HepG2 (cell line): Measurements from ENCODE around the gene SPEM2. TPM values are rescaled to one million over a fixed set of nuclear protein-coding genes. Genes with fewer than 3 reads are reported as not detected.

ENCODE experiments used
- CENPT ChIP-seq: sonication (generic); formaldehyde crosslinking; IDR thresholded peaks from 2 replicates; pipeline ENCODE4 v1.8.0; 2022; ENCODE audit warnings: low read depth, mild to moderate bottlenecking, moderate library complexity, missing genetic modification reagents
- DZIP1 ChIP-seq: sonication (generic); formaldehyde crosslinking; IDR thresholded peaks from 2 replicates; pipeline ENCODE4 v1.5.0; 2020; ENCODE audit warnings: mild to moderate bottlenecking, missing genetic modification reagents
- FLYWCH1 ChIP-seq: sonication (generic); formaldehyde crosslinking; IDR thresholded peaks from 2 replicates; pipeline ENCODE4 v1.8.1; 2023; ENCODE audit warnings: mild to moderate bottlenecking, missing genetic modification reagents
- HDAC1 ChIP-seq: sonication (generic); formaldehyde crosslinking; IDR thresholded peaks from 2 replicates; pipeline ENCODE4 v1.5.1; 2020; ENCODE audit warnings: mild to moderate bottlenecking, missing genetic modification reagents
- IKZF4 ChIP-seq: sonication (generic); formaldehyde crosslinking; IDR thresholded peaks from 2 replicates; pipeline ENCODE4 v1.5.1; 2020; ENCODE audit warnings: borderline replicate concordance, mild to moderate bottlenecking, low read depth, missing genetic modification reagents; ENCODE audit errors: not compliant biosample characterization
- KLF6 ChIP-seq: IDR thresholded peaks from 2 replicates; pipeline ENCODE4 v1.8.0; 2016; ENCODE audit warnings: missing biosample characterization, missing genetic modification reagents
- MAFG ChIP-seq: sonication (generic); formaldehyde crosslinking; IDR thresholded peaks from 2 replicates; pipeline ENCODE4 v1.5.1; 2020; ENCODE audit warnings: mild to moderate bottlenecking, missing genetic modification reagents
- MIER3 ChIP-seq: IDR thresholded peaks from 2 replicates; pipeline ENCODE4 v1.6.1; 2016; ENCODE audit warnings: missing compliant biosample characterization, borderline replicate concordance
- NCOA2 ChIP-seq: sonication (generic); formaldehyde crosslinking; IDR thresholded peaks from 2 replicates; pipeline ENCODE4 v1.8.0; 2022; ENCODE audit warnings: inconsistent platforms
- NFIC ChIP-seq: IDR thresholded peaks from 2 replicates; pipeline ENCODE4 v1.6.1; 2012; ENCODE audit warnings: mild to moderate bottlenecking, low read length, inconsistent platforms
- SIX1 ChIP-seq: sonication (generic); formaldehyde crosslinking; IDR thresholded peaks from 2 replicates; pipeline ENCODE4 v1.4.0; 2020; ENCODE audit warnings: missing genetic modification reagents, borderline replicate concordance
- SP2 ChIP-seq: sonication (generic); formaldehyde crosslinking; IDR thresholded peaks from 2 replicates; pipeline ENCODE4 v1.5.1; 2020; ENCODE audit warnings: mild to moderate bottlenecking, missing genetic modification reagents
- TARDBP ChIP-seq: sonication (generic); formaldehyde crosslinking; IDR thresholded peaks from 2 replicates; pipeline ENCODE4 v1.8.0; 2022; ENCODE audit warnings: mild to moderate bottlenecking, missing genetic modification reagents
- ZBTB20 ChIP-seq: sonication (generic); formaldehyde crosslinking; IDR thresholded peaks from 2 replicates; pipeline ENCODE4 v1.8.1; 2023; ENCODE audit warnings: missing genetic modification reagents, low read depth, mild to moderate bottlenecking, borderline replicate concordance
- ZBTB7B ChIP-seq: sonication (generic); formaldehyde crosslinking; IDR thresholded peaks from 2 replicates; pipeline ENCODE4 v1.4.0; 2020; ENCODE audit warnings: missing genetic modification reagents
- ZHX1 ChIP-seq: sonication (generic); formaldehyde crosslinking; IDR thresholded peaks from 2 replicates; pipeline ENCODE4 v1.8.1; 2022; ENCODE audit warnings: low read depth, mild to moderate bottlenecking, missing genetic modification reagents
- ZNF329 ChIP-seq: sonication (generic); formaldehyde crosslinking; IDR thresholded peaks from 2 replicates; pipeline ENCODE4 v1.9.0; 2021; ENCODE audit warnings: low read depth, mild to moderate bottlenecking, missing genetic modification reagents
- ZNF331 ChIP-seq: sonication (generic); formaldehyde crosslinking; IDR thresholded peaks from 2 replicates; pipeline ENCODE4 v1.4.0; 2020; ENCODE audit warnings: missing genetic modification reagents
- ZNF431 ChIP-seq: sonication (generic); formaldehyde crosslinking; IDR thresholded peaks from 2 replicates; pipeline ENCODE4 v1.9.0; 2022; ENCODE audit warnings: missing genetic modification reagents, low read depth, mild to moderate bottlenecking, borderline replicate concordance
- ZNF713 ChIP-seq: sonication (generic); formaldehyde crosslinking; IDR thresholded peaks from 2 replicates; pipeline ENCODE4 v1.4.0; 2020; ENCODE audit warnings: mild to moderate bottlenecking, missing genetic modification reagents
- polyA plus RNA-seq, 8 experiments: library from polyadenylated mRNA; depleted of rRNA in 3 of 8; stranded (reverse) in 7 of 8; unstranded in 1 of 8; fragments of >200 nt; fragmentation: Illumina TruSeq in 4 of 8; extraction: Trizol in 4 of 8; gene quantifications; 2 replicates each; pipeline versions ENCODE4 v1.2.1 to v1.2.3, GENCODE V29; 2011 to 2016; ENCODE audit warnings: low read depth in 4 of 8, missing spikeins in 1 of 8, mixed read lengths in 1 of 8; ENCODE audit not compliant: insufficient read depth in 1 of 8
- total RNA-seq, 5 experiments: library from RNA; depleted of rRNA; stranded (reverse); fragments of >200 nt; fragmentation: Illumina TruSeq; extraction: Trizol; gene quantifications; 2 replicates each; pipeline ENCODE4 v1.2.3, GENCODE V29; 2016; ENCODE audit warnings: low read depth in 1 of 5
- TF ChIP-seq, protein P1 (sequence below): IDR thresholded peaks from 2 replicates; pipeline ENCODE4 v1.6.1; 2016; ENCODE audit warnings: low read depth, borderline replicate concordance
- TF ChIP-seq, protein P2 (sequence below): sonication (generic); formaldehyde crosslinking; IDR thresholded peaks from 2 replicates; pipeline ENCODE4 v1.9.0; 2022; ENCODE audit warnings: low read depth, missing genetic modification reagents

Gene SPEM2
- total and polyA plus RNA-seq, 2 of the 13 experiments (the other 11 are each of a cell fraction or from before 2014, with no cell fraction given) = not detected

DNA sequence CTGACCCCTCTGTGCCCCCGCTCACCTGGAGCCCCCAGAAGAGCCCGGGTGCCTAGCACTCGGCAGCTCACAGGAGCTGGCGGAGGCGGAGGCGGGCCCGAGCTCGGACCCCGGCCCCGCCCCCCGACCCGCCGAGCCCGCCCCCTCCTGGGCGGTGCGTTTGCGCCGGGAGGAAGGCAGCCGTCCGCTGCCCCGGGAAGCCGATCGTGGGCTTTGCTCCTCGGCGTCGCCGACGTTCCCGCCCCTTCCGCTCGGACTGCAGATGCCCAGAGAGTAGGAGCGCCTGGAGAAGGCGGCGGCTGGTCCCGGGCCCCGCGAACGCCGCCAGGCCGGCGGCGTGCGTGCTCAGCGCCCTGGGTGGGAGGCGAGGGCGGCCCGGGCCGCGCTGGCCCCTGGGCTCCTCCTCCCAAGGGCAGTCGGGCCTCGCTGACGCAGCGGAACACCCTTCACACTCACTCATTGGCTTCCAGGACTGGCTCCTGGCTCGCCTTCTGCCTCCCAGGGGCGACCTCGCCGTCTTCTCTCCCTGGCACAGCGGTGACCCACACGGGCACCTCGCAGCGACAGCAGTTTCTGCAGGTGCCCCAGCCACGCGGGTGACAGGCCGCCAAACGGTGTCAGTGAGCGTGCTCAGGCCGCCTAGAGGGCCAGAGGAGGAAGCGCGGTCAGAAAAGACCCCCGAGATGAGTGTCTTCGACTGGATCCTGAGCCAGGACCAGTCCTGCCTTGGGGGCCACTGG lies 30.8 kb upstream of the SPEM2 start, which contains the start of gene PLSCR3 (continued):
- TF ChIP-seq MIER3 (peak; percentile 44; the same call in 1 of the 2 replicates), CENPT (CRISPR knock-in tag) (peak; percentile 87), ZHX1 (peak; percentile 80), SP2 (CRISPR knock-in tag) (peak; percentile 57), MAFG (CRISPR knock-in tag) (0 out of 2 replicates have a peak, but pooled peaks have one; percentile 52), ZNF713 (CRISPR knock-in tag) (no peak), IKZF4 (CRISPR knock-in tag) (no peak), NFIC (no peak), KLF6 (peak; percentile 61; the same call in 1 of the 2 replicates), ZNF331 (peak; percentile 36), HDAC1 (CRISPR knock-in tag) (peak; percentile 67), NCOA2 (0 out of 2 replicates have a peak, but pooled peaks have one; percentile 19), ZBTB20 (CRISPR knock-in tag) (0 out of 2 replicates have a peak, but pooled peaks have one; percentile 55), ZNF431 (CRISPR knock-in tag) (peak; percentile 88), ZNF329 (0 out of 2 replicates have a peak, but pooled peaks have one; percentile 13), ZBTB7B (CRISPR knock-in tag) (peak; percentile 89; the same call in 1 of the 2 replicates), FLYWCH1 (CRISPR knock-in tag) (no peak), SIX1 (CRISPR knock-in tag) (no peak), DZIP1 (no peak), TARDBP (CRISPR knock-in tag) (0 out of 2 replicates have a peak, but pooled peaks have one; percentile 33)
- TF ChIP-seq, protein P1, sequence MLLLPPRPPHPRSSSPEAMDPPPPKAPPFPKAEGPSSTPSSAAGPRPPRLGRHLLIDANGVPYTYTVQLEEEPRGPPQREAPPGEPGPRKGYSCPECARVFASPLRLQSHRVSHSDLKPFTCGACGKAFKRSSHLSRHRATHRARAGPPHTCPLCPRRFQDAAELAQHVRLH = peak; percentile 20; the same call in 1 of the 2 replicates
- TF ChIP-seq, protein P2, sequence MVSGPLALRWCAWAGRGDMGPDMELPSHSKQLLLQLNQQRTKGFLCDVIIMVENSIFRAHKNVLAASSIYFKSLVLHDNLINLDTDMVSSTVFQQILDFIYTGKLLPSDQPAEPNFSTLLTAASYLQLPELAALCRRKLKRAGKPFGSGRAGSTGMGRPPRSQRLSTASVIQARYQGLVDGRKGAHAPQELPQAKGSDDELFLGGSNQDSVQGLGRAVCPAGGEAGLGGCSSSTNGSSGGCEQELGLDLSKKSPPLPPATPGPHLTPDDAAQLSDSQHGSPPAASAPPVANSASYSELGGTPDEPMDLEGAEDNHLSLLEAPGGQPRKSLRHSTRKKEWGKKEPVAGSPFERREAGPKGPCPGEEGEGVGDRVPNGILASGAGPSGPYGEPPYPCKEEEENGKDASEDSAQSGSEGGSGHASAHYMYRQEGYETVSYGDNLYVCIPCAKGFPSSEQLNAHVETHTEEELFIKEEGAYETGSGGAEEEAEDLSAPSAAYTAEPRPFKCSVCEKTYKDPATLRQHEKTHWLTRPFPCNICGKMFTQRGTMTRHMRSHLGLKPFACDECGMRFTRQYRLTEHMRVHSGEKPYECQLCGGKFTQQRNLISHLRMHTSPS (CRISPR knock-in tag) = peak; percentile 61; the same call in 1 of the 2 replicates
